Hepatocyte (in vitro differentiated cells): ENCODE measurements around the gene PALLD. TPM values are rescaled to one million over a fixed set of nuclear protein-coding genes. Genes with fewer than 3 reads are reported as not detected.

Experiments
- DNase-seq: peaks from one replicate; pipeline ENCODE4 v3.0.0-alpha.2; 2016; ENCODE audit warnings: low spot score
- H2AFZ ChIP-seq: fragments of 200-600 bp; sonication (generic); 2 replicates; pipeline ENCODE4 v1.6.0; 2016; ENCODE audit warnings: antibody characterized with exemption, mild to moderate bottlenecking
- H3K27ac ChIP-seq: fragments of 200-600 bp; sonication (generic); 2 replicates; pipeline ENCODE4 v1.5.1; 2016; ENCODE audit warnings: mild to moderate bottlenecking
- H3K27me3 ChIP-seq: fragments of 200-600 bp; sonication (generic); 2 replicates; pipeline ENCODE4 v1.6.1; 2016
- H3K36me3 ChIP-seq: fragments of 200-600 bp; sonication (generic); replicated peaks from 2 replicates; pipeline ENCODE4 v1.5.1; 2016; ENCODE audit warnings: low read depth; ENCODE audit not compliant: insufficient read depth
- H3K4me1 ChIP-seq: fragments of 200-600 bp; sonication (generic); 2 replicates; pipeline ENCODE4 v1.5.1; 2016; ENCODE audit warnings: mild to moderate bottlenecking, moderate library complexity; ENCODE audit not compliant: insufficient read depth
- H3K4me2 ChIP-seq: fragments of 200-600 bp; sonication (generic); 2 replicates; pipeline ENCODE4 v1.6.0; 2016
- H3K4me3 ChIP-seq: fragments of 200-600 bp; sonication (generic); 2 replicates; pipeline ENCODE4 v1.5.1; 2016; ENCODE audit warnings: mild to moderate bottlenecking
- H3K79me2 ChIP-seq: fragments of 200-600 bp; sonication (generic); 2 replicates; pipeline ENCODE4 v1.6.0; 2017; ENCODE audit warnings: mild to moderate bottlenecking
- H3K9me2 ChIP-seq: fragments of 200-600 bp; sonication (generic); replicated peaks from 2 replicates; pipeline ENCODE4 v1.6.0; 2017; ENCODE audit warnings: mild to moderate bottlenecking; ENCODE audit not compliant: insufficient read depth
- H3K9me3 ChIP-seq: fragments of 200-600 bp; sonication (generic); 2 replicates; pipeline ENCODE4 v1.5.1; 2016; ENCODE audit warnings: low read depth, mild to moderate bottlenecking
- H4K20me1 ChIP-seq: fragments of 200-600 bp; sonication (generic); 2 replicates; pipeline ENCODE4 v1.6.0; 2016; ENCODE audit warnings: mild to moderate bottlenecking; ENCODE audit not compliant: insufficient read depth, poor library complexity, severe bottlenecking
- EZH2 ChIP-seq: fragments of 200-600 bp; sonication (generic); IDR thresholded peaks from 2 replicates; pipeline ENCODE4 v1.6.1; 2016; ENCODE audit warnings: antibody characterized with exemption, mild to moderate bottlenecking, borderline replicate concordance
- EZH2phosphoT487 ChIP-seq: fragments of 200-600 bp; sonication (generic); IDR thresholded peaks from one replicate; pipeline ENCODE4 v1.6.1; 2018; ENCODE audit warnings: antibody characterized with exemption, mild to moderate bottlenecking, low read depth, moderate library complexity; ENCODE audit not compliant: unreplicated experiment, severe bottlenecking
- WGBS: methylation state at CpG from one replicate; pipeline ENCODE4 v1.1.6; 2016; ENCODE audit warnings: low lambda C conversion rate; ENCODE audit errors: missing lambda C conversion rate; 5-methylcytosine and 5-hydroxymethylcytosine counted together
- polyA plus RNA-seq: library from polyadenylated mRNA; unstranded; fragments of >200 nt; fragmentation: Nextera tagmentation; extraction: Ambion mirVana; gene quantifications from 2 replicates; pipeline ENCODE4 v1.2.1, GENCODE V29; 2016
- total RNA-seq: library from RNA; depleted of rRNA; stranded (reverse); fragments of >200 nt; gene quantifications from 2 replicates; pipeline ENCODE4 v1.2.3, GENCODE V29; 2014
- TF ChIP-seq, protein P1 (sequence below): fragments of 200-600 bp; sonication (generic); IDR thresholded peaks from 2 replicates; pipeline ENCODE4 v1.5.1; 2016; ENCODE audit warnings: antibody characterized with exemption, mild to moderate bottlenecking; ENCODE audit not compliant: poor library complexity

The PALLD gene
- total and polyA plus RNA-seq, 2 experiments from 2014 or later: 82.7 to 85.2 TPM

DNA sequence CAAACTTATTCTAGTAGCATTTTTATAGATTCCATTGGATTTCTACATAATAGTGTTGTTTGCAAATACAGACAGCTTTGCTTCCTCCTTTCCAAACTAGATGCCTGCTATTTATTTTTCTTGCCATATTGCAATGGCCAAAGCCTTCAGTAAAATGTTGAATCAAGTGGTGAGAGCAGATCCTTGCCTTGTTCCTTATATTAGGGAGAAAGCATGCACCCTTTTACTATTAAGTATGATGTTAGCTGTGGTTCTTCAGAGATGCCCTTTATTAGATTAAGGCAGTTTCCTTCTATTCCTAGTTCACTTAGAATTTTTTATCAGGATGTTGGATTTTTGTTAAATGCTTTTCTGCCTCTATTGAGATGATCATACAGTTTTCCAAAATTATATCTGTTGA is 279.5 kb downstream of the PALLD start:
- H3K9me2 ChIP-seq: no peaks in the 10 kb centered on the region
- no peaks in the 10 kb centered on the region for H3K4me1 ChIP-seq
- no peaks in the 10 kb centered on the region for H3K27me3 ChIP-seq
- TF ChIP-seq EZH2phosphoT487 (no peak), EZH2 (no peak)
- TF ChIP-seq, protein P1, sequence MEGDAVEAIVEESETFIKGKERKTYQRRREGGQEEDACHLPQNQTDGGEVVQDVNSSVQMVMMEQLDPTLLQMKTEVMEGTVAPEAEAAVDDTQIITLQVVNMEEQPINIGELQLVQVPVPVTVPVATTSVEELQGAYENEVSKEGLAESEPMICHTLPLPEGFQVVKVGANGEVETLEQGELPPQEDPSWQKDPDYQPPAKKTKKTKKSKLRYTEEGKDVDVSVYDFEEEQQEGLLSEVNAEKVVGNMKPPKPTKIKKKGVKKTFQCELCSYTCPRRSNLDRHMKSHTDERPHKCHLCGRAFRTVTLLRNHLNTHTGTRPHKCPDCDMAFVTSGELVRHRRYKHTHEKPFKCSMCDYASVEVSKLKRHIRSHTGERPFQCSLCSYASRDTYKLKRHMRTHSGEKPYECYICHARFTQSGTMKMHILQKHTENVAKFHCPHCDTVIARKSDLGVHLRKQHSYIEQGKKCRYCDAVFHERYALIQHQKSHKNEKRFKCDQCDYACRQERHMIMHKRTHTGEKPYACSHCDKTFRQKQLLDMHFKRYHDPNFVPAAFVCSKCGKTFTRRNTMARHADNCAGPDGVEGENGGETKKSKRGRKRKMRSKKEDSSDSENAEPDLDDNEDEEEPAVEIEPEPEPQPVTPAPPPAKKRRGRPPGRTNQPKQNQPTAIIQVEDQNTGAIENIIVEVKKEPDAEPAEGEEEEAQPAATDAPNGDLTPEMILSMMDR: no peak
- no peak overlapping the region for H3K27ac ChIP-seq
- H3K4me3 ChIP-seq: no peak overlapping the region
- no peaks in the 10 kb centered on the region for H3K36me3 ChIP-seq
- no peak overlapping the region for H2AFZ ChIP-seq
- H4K20me1 ChIP-seq: no peaks in the 10 kb centered on the region
- H3K79me2 ChIP-seq: no peaks in the 10 kb centered on the region
- H3K4me2 ChIP-seq: no peak overlapping the region
- H3K9me3 ChIP-seq: peaks cover 3% of the 10 kb centered on the region
- no peak for DNase-seq

DNA sequence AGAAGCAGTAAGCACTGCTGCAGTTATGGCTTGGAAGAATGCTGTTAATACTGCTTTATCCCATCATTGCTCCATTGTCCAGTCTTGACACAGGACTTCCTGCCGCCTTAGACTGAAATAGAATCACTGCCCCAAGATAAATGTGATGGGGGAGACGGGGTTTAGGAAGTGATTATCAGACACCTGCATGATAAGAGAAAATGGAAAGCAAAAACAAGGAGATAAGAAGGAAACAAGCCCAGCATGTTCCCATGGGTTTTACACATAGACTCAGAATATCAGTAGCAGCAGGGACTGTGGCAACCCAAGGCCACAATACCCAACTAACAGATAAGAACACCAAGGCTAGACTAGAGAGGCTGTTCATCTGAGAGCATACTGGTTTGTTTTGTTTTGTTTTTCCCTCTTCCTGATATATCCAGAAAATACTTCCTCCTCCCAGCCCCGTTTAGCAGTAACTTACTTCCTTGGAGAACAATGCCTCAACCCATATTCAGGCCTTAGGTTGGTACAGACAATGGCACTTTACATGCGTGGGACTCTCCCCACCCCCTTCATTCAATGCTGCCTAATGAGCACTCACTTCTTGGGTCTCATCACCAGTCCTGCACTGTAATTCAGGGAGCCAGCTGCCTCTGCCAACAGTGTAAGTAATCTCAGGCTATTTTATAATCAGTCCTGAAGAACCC is 280.6 kb downstream of the PALLD start:
- no peak overlapping the region for H3K27ac ChIP-seq
- DNase-seq: no peak

DNA sequence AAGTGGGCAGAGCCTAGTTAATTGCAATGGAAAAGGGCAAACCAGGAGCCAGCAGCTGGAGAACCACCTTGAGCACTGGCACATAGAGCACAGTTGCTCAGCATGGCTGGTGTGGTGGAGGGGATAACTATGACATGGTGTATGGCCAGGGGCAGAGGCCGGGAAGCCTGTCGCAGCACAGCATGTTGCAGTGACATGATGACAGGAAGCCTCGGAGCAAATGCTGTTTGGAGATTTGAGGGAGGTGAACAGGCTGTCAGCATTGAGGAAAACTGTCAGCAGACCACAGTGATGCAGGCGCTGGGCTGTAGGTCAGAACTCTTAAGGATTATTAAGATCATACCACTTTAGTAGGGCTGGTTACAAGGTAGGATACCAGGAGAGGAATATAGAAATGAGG is 284.5 kb downstream of the PALLD start:
- 78% methylated on average over 4 of the region's 4 CpGs for WGBS
- no peak overlapping the region for H3K4me2 ChIP-seq
- DNase-seq: no peak
- no peaks in the 10 kb centered on the region for H3K4me1 ChIP-seq
- H3K27ac ChIP-seq: no peak overlapping the region
- no peaks in the 10 kb centered on the region for H3K27me3 ChIP-seq
- H3K79me2 ChIP-seq: no peaks in the 10 kb centered on the region
- TF ChIP-seq EZH2phosphoT487 (no peak), EZH2 (no peak)
- TF ChIP-seq, protein P1: no peak
- no peaks in the 10 kb centered on the region for H4K20me1 ChIP-seq
- no peaks in the 10 kb centered on the region for H3K36me3 ChIP-seq
- no peaks in the 10 kb centered on the region for H3K9me2 ChIP-seq
- no peak overlapping the region for H3K4me3 ChIP-seq
- H3K9me3 ChIP-seq: peaks cover 3% of the 10 kb centered on the region
- no peak overlapping the region for H2AFZ ChIP-seq

More for the DNA sequence above, 280.6 kb downstream of the PALLD start:
- Histone ChIP-seq H3K9me3 (peaks cover 3% of the 10 kb centered on the region), H3K36me3 (no peaks in the 10 kb centered on the region), H3K27me3 (no peaks in the 10 kb centered on the region), H3K4me3 (no peak overlapping the region), H3K4me2 (no peak overlapping the region), H3K9me2 (no peaks in the 10 kb centered on the region), H2AFZ (no peak overlapping the region), H3K4me1 (no peaks in the 10 kb centered on the region), H3K79me2 (no peaks in the 10 kb centered on the region), H4K20me1 (no peaks in the 10 kb centered on the region)
- TF ChIP-seq, protein P1: no peak
- no peak for TF ChIP-seq EZH2phosphoT487
- no peak for TF ChIP-seq EZH2
- WGBS: 59% methylated on average over 4 of the region's 4 CpGs

DNA sequence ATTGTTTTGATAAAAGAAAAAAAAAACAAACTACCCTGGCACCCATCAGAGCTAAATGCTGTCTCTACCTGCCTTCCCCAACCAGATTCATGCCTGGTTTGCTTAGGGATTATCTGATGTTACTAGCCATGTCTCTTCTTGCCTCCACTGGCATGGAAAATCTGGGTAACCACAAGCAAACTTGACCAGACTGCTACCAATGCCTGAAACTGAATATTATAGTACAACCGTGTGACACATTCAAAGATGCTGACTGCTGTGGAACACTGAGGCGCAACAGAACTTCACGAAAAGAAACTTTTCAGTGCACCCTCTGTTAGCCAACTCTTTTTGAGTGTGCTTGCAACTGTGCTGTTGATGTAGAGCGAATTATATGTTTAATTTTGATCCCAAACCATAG is 285.1 kb downstream of the PALLD start:
- H3K4me2 ChIP-seq: no peak overlapping the region
- H4K20me1 ChIP-seq: no peaks in the 10 kb centered on the region
- 89% methylated on average over 4 of the region's 4 CpGs for WGBS
- H3K36me3 ChIP-seq: no peaks in the 10 kb centered on the region
- TF ChIP-seq, protein P1: no peak
- TF ChIP-seq EZH2phosphoT487 (no peak), EZH2 (no peak)
- H3K4me1 ChIP-seq: no peaks in the 10 kb centered on the region
- H3K79me2 ChIP-seq: no peaks in the 10 kb centered on the region
- no peaks in the 10 kb centered on the region for H3K9me2 ChIP-seq
- no peak for DNase-seq
- no peak overlapping the region for H3K27ac ChIP-seq
- no peaks in the 10 kb centered on the region for H3K9me3 ChIP-seq
- no peaks in the 10 kb centered on the region for H3K27me3 ChIP-seq
- H2AFZ ChIP-seq: no peak overlapping the region
- H3K4me3 ChIP-seq: no peak overlapping the region
